Measurements from ENCODE around the gene ATOH8. TPM values are rescaled to one million over a fixed set of nuclear protein-coding genes. Genes with fewer than 3 reads are reported as not detected.

Gene ATOH8
- total RNA-seq, 1 experiment from 2014 or later: 0.20 TPM

DNA sequence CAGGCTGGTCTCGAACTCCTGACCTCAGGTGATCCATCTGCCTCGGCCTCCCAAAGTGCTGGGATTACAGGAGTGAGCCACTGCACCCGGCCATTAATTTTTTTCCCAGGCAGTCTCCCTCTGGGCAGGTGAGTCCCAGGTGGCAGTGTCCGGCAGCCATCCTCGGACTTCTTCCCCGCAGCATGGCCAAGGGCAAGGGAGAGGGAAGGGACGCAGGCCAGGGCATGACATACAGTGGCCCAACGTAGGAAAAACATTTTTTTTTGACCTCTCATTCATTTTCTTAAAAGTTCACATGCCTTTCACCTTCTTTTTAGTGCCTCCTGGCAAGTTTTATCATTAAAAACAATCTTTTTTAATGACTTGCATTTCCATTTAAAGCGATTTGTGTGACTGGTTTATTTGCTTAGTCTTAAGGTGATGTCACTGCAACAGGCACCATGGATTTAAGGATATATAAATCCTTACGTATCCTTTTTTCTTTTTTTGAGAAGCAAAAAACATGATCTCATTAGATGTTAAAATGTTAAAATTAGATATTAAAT lies 23.0 kb upstream of the ATOH8 start:
- Histone ChIP-seq H2BK5ac (ENCODE audit: insufficient read length, low read length) (no peak overlapping the region), H3K27ac (ENCODE audit: insufficient read length, low read depth, low read length) (no peak overlapping the region), H3K18ac (ENCODE audit: insufficient read length, low read depth, low read length) (no peak overlapping the region), H4K5ac (ENCODE audit: insufficient read length, low read depth, low read length) (no peak overlapping the region), H2BK120ac (ENCODE audit: low read depth, low read length, poor library complexity, severe bottlenecking) (no peak overlapping the region), H3K23me2 (ENCODE audit: insufficient read length, low read depth, low read length, poor library complexity, severe bottlenecking) (no peaks in the 10 kb centered on the region), H2BK12ac (ENCODE audit: insufficient read length, low read depth, low read length) (no peak overlapping the region), H3K9ac (ENCODE audit: extremely low read depth, insufficient read length, low read length) (no peak overlapping the region), H3K56ac (ENCODE audit: insufficient read length, low read depth, low read length) (no peak overlapping the region), H2AFZ (ENCODE audit: low read length) (no peak overlapping the region), H2BK20ac (ENCODE audit: low read depth, low read length, poor library complexity, severe bottlenecking) (no peak overlapping the region), H3K14ac (ENCODE audit: insufficient read depth, low read length) (no peak overlapping the region), H3K79me1 (ENCODE audit: insufficient read depth, low read depth, low read length, poor library complexity, severe bottlenecking) (no peaks in the 10 kb centered on the region), H4K20me1 (ENCODE audit: control insufficient read depth, insufficient read depth, insufficient read length) (no peaks in the 10 kb centered on the region), H3K23ac (ENCODE audit: insufficient read length, low read depth, low read length) (no peak overlapping the region), H2AK5ac (ENCODE audit: insufficient read length, low read length) (no peak overlapping the region), H4K91ac (ENCODE audit: insufficient read length, low read depth, low read length) (no peak overlapping the region), H3K27me3 (ENCODE audit: insufficient read depth, low read length) (no peaks in the 10 kb centered on the region), H3K79me2 (ENCODE audit: insufficient read depth, low read length) (no peaks in the 10 kb centered on the region), H3K4ac (ENCODE audit: low read depth, low read length) (no peak overlapping the region), H3K4me1 (ENCODE audit: insufficient read depth, low read length) (no peaks in the 10 kb centered on the region), H3K9me3 (ENCODE audit: control insufficient read depth, low read depth, low read length) (no peaks in the 10 kb centered on the region), H3T11ph (ENCODE audit: low read length) (no peak overlapping the region), H4K8ac (replicated peaks; ENCODE audit: insufficient read length, low read depth, low read length) (no peak overlapping the region), H3K4me2 (ENCODE audit: insufficient read depth, insufficient read length, low read length) (no peak overlapping the region), H2BK15ac (ENCODE audit: low read depth, low read length) (no peak overlapping the region)
- TF ChIP-seq, protein P1, sequence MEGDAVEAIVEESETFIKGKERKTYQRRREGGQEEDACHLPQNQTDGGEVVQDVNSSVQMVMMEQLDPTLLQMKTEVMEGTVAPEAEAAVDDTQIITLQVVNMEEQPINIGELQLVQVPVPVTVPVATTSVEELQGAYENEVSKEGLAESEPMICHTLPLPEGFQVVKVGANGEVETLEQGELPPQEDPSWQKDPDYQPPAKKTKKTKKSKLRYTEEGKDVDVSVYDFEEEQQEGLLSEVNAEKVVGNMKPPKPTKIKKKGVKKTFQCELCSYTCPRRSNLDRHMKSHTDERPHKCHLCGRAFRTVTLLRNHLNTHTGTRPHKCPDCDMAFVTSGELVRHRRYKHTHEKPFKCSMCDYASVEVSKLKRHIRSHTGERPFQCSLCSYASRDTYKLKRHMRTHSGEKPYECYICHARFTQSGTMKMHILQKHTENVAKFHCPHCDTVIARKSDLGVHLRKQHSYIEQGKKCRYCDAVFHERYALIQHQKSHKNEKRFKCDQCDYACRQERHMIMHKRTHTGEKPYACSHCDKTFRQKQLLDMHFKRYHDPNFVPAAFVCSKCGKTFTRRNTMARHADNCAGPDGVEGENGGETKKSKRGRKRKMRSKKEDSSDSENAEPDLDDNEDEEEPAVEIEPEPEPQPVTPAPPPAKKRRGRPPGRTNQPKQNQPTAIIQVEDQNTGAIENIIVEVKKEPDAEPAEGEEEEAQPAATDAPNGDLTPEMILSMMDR (conservative IDR thresholded peaks at IDR 0.05): no peak
- H3K27ac Mint-ChIP-seq: no peak overlapping the region
- no peak overlapping the region for H3K4me3 Mint-ChIP-seq
- H3K36me3 Mint-ChIP-seq (ENCODE audit: insufficient read depth in 1 of 3, low read depth in 3 of 3): no peaks in the 10 kb centered on the region
- DNase-seq: no peak
- no peaks in the 10 kb centered on the region for H3K9me3 Mint-ChIP-seq
- WGBS (ENCODE audit: extremely low coverage, insufficient read length, low lambda C conversion rate): no CpG with 5 or more reads among the region's 10 CpGs
- 0 out of 4 replicates have a peak, but pooled peaks cover 0 to 3% of the 10 kb centered on the region in 2 experiments for H3K4me1 Mint-ChIP-seq
- peaks cover 22% of the 10 kb centered on the region for H3K27me3 Mint-ChIP-seq (ENCODE audit: low read depth)
